Stimulated activated CD8-positive, alpha-beta memory T cell treated with anti-CD3 and anti-CD28 coated beads, Interleukin-15, amount 100 ng/mL, for 48 hours (primary cell): ENCODE measurements around the gene NT5DC1.
"Not testable (repeated sequence)": the region's sequence is repeated elsewhere in the genome, so short reads cannot be mapped to it uniquely, and the experiment has no call there.

Experiments
- DNase-seq, 2 donors: peaks; one replicate each; pipeline ENCODE4 v3.0.0-alpha.2; 2020; ENCODE audit warnings: low read depth in 2 of 2

NT5DC1 gene

GRCh38 chr6:116279232-116280160 is 178.8 kb downstream of the NT5DC1 start, which contains the start of gene TSPYL1:
Gene TSPYL1 (minus strand): TSS chr6:116279930. CDS start chr6:116279830, 100 bp downstream.
- peak; percentile 89 to 90 for DNase-seq

DNA sequence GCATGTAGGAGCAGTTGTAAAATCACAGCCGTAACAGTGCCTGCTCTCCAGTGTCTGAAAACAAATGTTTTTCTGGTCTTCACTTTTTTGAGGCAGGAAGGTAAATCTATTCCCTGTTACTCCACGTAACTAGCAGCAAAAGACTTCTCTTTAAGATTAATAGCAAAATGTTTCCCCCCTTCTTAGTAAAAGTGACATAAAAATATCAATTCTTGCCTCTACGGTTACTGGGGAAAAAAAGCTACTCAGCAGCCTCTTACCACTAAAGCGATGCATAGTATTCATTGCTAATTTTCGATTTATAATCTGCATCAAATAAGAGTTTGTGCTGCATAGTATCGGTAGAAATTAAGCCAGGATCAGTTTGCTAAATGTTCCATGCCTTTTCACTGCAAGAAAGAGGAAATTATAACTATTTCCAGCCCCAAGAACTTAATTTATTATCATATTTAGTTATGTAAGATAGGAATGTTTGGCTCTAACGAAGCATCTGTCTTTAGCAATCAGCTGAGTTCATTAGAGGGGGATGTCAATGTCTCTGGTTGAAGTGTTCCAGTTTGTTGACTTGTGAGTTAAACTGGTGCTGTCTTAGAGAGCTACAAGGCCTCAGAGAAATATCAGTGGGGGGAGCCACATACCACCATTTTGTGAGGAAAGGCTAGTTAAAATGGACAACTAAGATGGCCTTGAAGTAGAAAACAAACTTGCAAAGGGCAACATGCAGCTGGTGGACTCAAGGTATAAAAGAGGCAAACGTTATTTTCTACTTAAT is 179.7 kb downstream of the NT5DC1 start:
- no peak for DNase-seq

GRCh38 chr6:116280933-116281316 is 180.3 kb downstream of the NT5DC1 start:
- no peak for DNase-seq

GRCh38 chr6:116282698-116283097 is 182.0 kb downstream of the NT5DC1 start:
- no peak for DNase-seq

DNA sequence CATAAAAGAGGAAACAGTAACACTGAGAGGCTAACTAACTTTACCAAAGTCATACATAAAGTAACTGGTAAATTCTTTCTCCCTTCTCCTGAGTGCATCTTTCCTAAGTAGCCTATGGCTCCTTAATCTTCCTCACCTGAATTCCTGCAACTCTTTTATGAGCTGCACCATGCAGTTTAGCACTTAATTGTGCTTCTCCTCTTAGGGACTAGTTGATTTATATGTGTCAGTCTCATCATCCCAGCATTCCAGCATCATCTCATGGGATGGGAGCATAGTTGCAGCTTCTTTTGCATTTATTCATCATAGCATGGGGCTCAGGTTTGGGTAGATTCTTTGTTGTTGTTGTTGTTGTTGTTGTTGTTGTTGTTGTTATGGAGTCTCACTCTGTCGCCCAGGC is 182.5 kb downstream of the NT5DC1 start:
- DNase-seq, result no peak

GRCh38 chr6:116284984-116285383 is 184.3 kb downstream of the NT5DC1 start:
- not testable (repeated sequence) for DNase-seq

DNA sequence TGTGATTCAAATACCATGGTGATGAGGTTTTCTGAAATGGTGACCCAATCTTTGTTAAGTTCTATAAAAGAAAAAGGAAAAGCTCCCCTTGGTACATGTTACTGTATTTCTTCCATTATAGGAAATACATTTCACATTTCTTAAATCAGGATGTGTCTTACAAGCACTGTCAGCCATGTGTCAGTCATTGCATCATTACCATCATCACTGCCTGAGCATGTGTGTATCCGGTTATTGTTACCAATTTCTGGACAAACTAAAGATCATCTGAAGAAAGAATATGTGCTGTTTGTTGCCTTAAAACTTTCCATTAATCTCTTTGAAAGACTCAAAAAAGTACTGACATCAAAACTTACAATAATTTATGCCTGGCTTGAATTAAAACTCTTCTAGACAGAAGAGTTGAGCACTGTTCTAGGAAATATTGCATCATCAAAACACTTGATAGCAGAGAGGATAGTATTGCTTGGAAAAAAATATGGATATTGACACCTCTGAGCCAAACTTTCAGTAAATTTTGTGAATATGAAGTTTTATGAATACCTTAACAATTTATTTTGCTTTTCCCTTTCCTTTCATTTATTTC is 186.2 kb downstream of the NT5DC1 start:
- no peak for DNase-seq

- DNase-seq, result no peak
Observed at GRCh38 chr6:116287689-116288282, 187.1 kb downstream of the NT5DC1 start.

- DNase-seq, result no peak
Observed at GRCh38 chr6:116289876-116290275, 189.2 kb downstream of the NT5DC1 start.

GRCh38 chr6:116290799-116291198 is 190.1 kb downstream of the NT5DC1 start:
- no peak for DNase-seq

- no peak for DNase-seq
Observed at GRCh38 chr6:116291701-116292396, 191.2 kb downstream of the NT5DC1 start.

DNA sequence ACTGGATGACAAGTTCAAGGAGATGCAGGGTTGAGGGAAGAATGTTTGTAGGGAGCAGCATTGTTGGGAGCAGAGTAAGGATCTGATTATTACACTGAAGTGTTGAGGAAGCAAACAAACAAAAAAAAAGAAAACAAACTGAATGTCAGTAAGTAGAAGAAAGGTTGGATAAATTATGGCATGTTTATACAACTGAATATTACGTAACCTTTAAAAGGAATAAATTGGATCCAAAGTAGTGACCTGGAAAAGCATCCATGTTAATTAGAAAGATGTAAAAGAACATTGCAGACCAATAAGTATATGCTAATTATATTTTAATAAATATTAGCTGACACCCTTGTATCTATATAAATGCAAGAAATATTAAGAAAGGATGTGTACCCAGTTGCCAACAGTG is 191.9 kb downstream of the NT5DC1 start:
- DNase-seq, result no peak

DNA sequence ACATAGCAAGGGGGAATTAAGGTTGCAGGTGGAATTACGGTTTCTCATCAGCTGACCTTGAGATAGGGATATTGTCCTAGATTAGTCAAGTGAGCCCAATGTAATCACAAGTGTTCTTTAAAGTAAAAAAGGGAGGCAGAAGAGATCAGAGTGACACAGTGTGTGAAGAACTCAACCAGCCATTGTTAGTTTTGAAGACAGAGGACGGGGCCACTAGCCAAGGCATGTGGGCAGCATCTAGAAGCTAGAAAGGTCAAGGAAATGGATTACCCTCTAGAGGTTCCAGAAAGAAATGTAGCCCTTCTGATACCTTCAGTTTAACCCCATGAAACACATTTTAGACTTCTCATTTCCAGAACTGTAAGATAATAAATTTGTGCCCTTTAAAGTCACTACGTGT is 197.6 kb downstream of the NT5DC1 start:
- DNase-seq, result no peak

GRCh38 chr6:116298973-116299372 is 198.3 kb downstream of the NT5DC1 start:
- no peak for DNase-seq
